Gastroesophageal sphincter (tissue), 4 donors: ENCODE data around the gene GATA6. TPM values are rescaled to one million over a fixed set of nuclear protein-coding genes. Genes with fewer than 3 reads are reported as not detected.

Experiments used
- ATAC-seq: fragments of 150-250 bp; one replicate; pipeline ENCODE4 v1.9.1; 2016; ENCODE audit warnings: mild to moderate bottlenecking, moderate library complexity
- H3K27ac ChIP-seq, 4 donors: fragments of 200-600 bp; sonication (generic) in 3 of 4; 1 replicate in 3 of 4; 2 replicates in 1 of 4; pipeline ENCODE4 v1.5.1; 2016 to 2019
- H3K27me3 ChIP-seq: fragments of 200-600 bp; sonication (generic); one replicate; pipeline ENCODE4 v1.5.1; 2019
- H3K36me3 ChIP-seq, 2 donors: fragments of 200-600 bp; sonication (generic); one replicate each; pipeline ENCODE4 v1.5.1; 2019; ENCODE audit warnings: control low read depth in 1 of 2
- H3K4me1 ChIP-seq, 3 donors: fragments of 200-600 bp; sonication (generic); 1 replicate in 2 of 3; 2 replicates in 1 of 3; pipeline ENCODE4 v1.5.1; 2016 to 2019; ENCODE audit warnings: control low read depth in 2 of 3
- H3K4me3 ChIP-seq, 2 donors: fragments of 200-600 bp; sonication (generic); one replicate each; pipeline ENCODE4 v1.5.1; 2019; ENCODE audit warnings: mild to moderate bottlenecking in 1 of 2, moderate library complexity in 1 of 2
- H3K9me3 ChIP-seq, 3 donors: fragments of 200-600 bp; sonication (generic); one replicate each; pipeline ENCODE4 v1.5.1; 2017 to 2019; ENCODE audit warnings: control low read depth in 2 of 3
- EP300 ChIP-seq: sonication (generic); formaldehyde crosslinking; IDR thresholded peaks from one replicate; pipeline ENCODE4 v1.6.1; 2017; ENCODE audit warnings: antibody characterized with exemption, mild to moderate bottlenecking
- POLR2A ChIP-seq, 2 donors: fragments of 450-650 bp; IDR thresholded peaks; one replicate each; pipeline ENCODE4 v1.6.1; 2017; ENCODE audit warnings: antibody characterized with exemption in 2 of 2, mild to moderate bottlenecking in 2 of 2, moderate library complexity in 1 of 2
- POLR2AphosphoS5 ChIP-seq: sonication (generic); formaldehyde crosslinking; IDR thresholded peaks from one replicate; pipeline ENCODE4 v1.6.1; 2017; ENCODE audit warnings: antibody characterized with exemption
- WGBS, 2 donors: methylation state at CpG; one replicate each; pipeline ENCODE4 v1.1.5; 2018; ENCODE audit warnings: low coverage in 1 of 2; 5-methylcytosine and 5-hydroxymethylcytosine counted together
- total RNA-seq, 4 donors: library from RNA; depleted of rRNA; stranded (reverse); fragments of >200 nt; gene quantifications; one replicate each; pipeline ENCODE4 v1.1.0, GENCODE V29; 2016
- TF ChIP-seq, protein P1 (sequence below), 4 experiments: fragments of 200-600 bp in 2 of 4; fragments of 450-650 bp in 2 of 4; sonication (generic) in 1 of 4; IDR thresholded peaks; one replicate each; pipeline ENCODE4 v1.5.1; 2017 to 2019; ENCODE audit warnings: antibody characterized with exemption in 4 of 4, mild to moderate bottlenecking in 2 of 4, moderate library complexity in 2 of 4

GATA6 gene
- total RNA-seq, 4 donors from 2014 or later, result 7.5 to 12.4 (median 9.5) TPM

DNA sequence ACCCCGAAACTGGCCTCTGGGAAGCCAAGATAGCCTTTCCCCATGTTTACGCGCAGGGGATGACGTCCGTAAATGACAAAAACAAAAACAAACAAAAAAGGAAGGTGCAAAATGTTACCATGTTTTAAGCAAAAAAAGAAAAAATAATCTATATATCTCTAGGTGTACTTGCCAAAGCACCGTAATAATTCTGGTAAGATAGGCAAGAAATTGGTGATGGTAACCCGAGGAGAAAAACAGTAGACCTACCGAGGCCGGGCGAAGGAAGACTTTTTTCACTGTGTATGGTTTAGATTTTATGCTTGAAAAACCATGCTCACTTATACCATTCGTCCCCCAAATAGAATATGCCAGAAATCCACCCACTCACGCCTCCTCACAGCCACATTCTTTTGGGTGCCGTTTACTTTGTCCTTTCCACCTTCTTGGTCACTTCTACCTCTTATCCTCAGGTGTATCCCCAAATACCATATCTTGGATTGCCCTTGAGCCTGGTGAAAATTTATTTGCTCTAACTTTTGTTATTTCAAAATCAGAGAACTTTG is 8.0 kb downstream of the GATA6 start:
- Histone ChIP-seq H3K4me1 (peaks cover 0 to 31% (median 0%) of the 10 kb centered on the region in 3 donors), H3K9me3 (no peaks in the 10 kb centered on the region), H3K36me3 (peaks cover 0 to 18% of the 10 kb centered on the region in 2 donors), H3K27me3 (peaks cover 37% of the 10 kb centered on the region), H3K4me3 (no peak overlapping the region), H3K27ac (peak overlapping the region in 1 of 4 donors; percentile 30)
- TF ChIP-seq, protein P1, sequence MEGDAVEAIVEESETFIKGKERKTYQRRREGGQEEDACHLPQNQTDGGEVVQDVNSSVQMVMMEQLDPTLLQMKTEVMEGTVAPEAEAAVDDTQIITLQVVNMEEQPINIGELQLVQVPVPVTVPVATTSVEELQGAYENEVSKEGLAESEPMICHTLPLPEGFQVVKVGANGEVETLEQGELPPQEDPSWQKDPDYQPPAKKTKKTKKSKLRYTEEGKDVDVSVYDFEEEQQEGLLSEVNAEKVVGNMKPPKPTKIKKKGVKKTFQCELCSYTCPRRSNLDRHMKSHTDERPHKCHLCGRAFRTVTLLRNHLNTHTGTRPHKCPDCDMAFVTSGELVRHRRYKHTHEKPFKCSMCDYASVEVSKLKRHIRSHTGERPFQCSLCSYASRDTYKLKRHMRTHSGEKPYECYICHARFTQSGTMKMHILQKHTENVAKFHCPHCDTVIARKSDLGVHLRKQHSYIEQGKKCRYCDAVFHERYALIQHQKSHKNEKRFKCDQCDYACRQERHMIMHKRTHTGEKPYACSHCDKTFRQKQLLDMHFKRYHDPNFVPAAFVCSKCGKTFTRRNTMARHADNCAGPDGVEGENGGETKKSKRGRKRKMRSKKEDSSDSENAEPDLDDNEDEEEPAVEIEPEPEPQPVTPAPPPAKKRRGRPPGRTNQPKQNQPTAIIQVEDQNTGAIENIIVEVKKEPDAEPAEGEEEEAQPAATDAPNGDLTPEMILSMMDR (IDR thresholded peaks at IDR 0.05), result no peak
- no peak for TF ChIP-seq POLR2A (IDR thresholded peaks at IDR 0.05)
- no peak for TF ChIP-seq EP300
- TF ChIP-seq POLR2AphosphoS5, result no peak
- WGBS, 2 donors, result 81 to 85% methylated on average over 8 to 13 of the region's 13 CpGs
- ATAC-seq, result no peak

DNA sequence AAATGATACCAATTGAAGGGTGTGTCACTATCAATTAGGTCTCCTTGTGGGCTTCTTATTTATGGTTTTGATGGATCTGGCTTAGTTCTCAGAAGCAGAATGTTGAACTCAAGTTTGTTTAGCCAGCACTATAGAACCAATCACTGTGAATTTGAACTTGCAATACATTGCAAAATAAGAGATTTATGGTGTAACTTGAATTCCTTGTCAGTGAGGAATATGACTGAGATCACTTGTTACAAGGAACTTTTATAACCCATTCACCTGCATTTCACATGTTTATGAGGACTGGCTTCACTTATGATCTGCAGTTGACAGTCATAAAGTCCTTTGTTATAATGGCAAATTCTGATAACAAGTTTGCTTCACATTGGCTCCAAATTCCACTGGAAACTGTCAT is 9.8 kb downstream of the GATA6 start:
- TF ChIP-seq POLR2AphosphoS5 (no peak), EP300 (no peak), POLR2A (IDR thresholded peaks at IDR 0.05) (no peak)
- TF ChIP-seq, protein P1 (IDR thresholded peaks at IDR 0.05), result no peak
- Histone ChIP-seq H3K9me3 (no peaks in the 10 kb centered on the region), H3K27me3 (peaks cover 20% of the 10 kb centered on the region), H3K36me3 (peaks cover 0 to 33% of the 10 kb centered on the region in 2 donors), H3K27ac (no peak overlapping the region), H3K4me1 (peaks cover 0 to 17% (median 0%) of the 10 kb centered on the region in 3 donors), H3K4me3 (no peak overlapping the region)
- ATAC-seq, result no peak

DNA sequence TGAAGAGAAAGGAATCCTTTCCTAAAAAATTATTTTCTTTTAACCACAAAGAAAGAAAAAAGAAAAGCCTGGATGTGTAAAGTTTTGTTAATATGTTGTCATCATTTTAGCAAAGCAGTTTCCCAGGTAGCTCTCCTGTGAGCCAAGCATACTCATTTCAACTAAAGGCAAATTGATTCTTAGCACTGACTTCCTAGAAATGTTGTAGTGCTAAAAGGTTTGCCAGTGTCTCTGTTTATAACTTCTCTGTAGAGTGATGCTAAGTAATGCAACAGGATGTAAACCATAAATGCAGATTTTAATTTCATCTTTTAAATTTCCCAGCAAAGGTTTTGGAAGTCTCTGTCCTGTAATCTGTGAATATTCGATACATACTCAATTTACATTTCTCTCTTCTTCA is 10.2 kb downstream of the GATA6 start:
- Histone ChIP-seq H3K27ac (no peak overlapping the region), H3K4me1 (peaks cover 0 to 14% (median 0%) of the 10 kb centered on the region in 3 donors), H3K9me3 (no peaks in the 10 kb centered on the region), H3K4me3 (no peak overlapping the region), H3K27me3 (peaks cover 16% of the 10 kb centered on the region), H3K36me3 (peaks cover 0 to 36% of the 10 kb centered on the region in 2 donors)
- 87 to 90% methylated on average over 1 of the region's 1 CpG for WGBS, 2 donors
- no peak for ATAC-seq
- TF ChIP-seq EP300, result no peak

DNA sequence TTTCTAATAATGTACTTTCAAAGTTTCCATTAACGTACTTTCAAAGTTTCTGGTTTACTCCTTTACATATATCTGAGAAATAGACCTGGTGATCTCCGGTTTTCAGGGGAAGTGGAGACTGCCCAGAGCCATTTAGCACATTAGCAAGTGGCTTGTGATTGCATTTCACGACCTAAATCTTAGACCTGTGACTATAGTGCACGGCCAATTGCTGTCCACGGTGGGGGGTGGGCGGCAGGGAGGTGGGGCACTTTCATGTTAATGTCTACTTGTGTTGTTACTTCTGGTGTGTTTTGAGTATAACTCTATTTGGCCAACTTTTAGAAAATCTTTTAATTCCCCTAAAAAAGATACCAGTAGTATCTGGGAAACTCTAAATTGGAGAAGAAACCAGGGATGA is 11.3 kb downstream of the GATA6 start:
- H3K4me1 ChIP-seq, result peaks cover 0 to 11% (median 0%) of the 10 kb centered on the region in 3 donors
- ATAC-seq, result no peak
- peaks cover 12% of the 10 kb centered on the region for H3K27me3 ChIP-seq
- TF ChIP-seq, protein P1 (IDR thresholded peaks at IDR 0.05), result no peak
- no peak for TF ChIP-seq POLR2A (IDR thresholded peaks at IDR 0.05)
- TF ChIP-seq EP300, result no peak
- TF ChIP-seq POLR2AphosphoS5, result no peak
- WGBS, 2 donors, result 62 to 68% methylated on average over 6 of the region's 6 CpGs
- H3K9me3 ChIP-seq, result no peaks in the 10 kb centered on the region
- H3K4me3 ChIP-seq, result no peak overlapping the region
- peaks cover 0 to 45% of the 10 kb centered on the region in 2 donors for H3K36me3 ChIP-seq
- H3K27ac ChIP-seq, result no peak overlapping the region

DNA sequence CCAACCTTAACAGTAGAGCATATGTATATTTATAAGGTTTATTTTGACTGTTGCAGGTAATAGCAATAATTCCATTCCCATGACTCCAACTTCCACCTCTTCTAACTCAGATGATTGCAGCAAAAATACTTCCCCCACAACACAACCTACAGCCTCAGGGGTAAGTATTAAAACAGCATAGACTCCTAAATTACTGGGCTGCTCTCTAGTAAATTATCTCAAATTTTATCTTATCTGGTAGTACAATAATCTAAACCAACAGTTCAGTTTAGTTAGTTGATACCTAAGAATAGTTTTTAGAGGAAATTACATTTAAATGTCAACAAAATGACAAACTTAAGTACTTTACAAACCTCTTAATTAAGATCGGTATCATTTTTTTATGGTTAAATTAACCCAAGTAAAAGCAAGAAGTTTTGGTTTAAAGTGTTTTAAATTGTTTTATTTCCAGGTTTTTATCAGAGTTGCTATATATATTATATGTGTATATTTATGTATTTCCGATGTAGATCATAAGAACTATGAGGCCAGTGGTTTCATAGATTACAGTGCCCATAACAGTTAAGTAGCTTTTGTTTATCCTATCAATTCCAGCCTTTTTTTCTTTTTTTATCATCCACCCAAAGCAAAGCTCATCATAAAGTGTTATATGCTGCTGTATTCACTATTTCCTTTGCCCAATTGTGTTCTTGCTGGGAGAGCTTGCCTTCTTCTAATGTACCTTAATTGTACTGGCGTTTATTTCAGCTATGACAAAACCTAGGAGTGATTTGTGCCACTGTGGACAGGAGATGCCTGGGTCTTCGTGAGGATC is 13.7 kb downstream of the GATA6 start:
- Histone ChIP-seq H3K36me3 (peaks cover 0 to 41% of the 10 kb centered on the region in 2 donors), H3K9me3 (no peaks in the 10 kb centered on the region), H3K27me3 (no peaks in the 10 kb centered on the region), H3K4me1 (peaks cover 0 to 7% (median 0%) of the 10 kb centered on the region in 3 donors), H3K27ac (no peak overlapping the region), H3K4me3 (no peak overlapping the region)
- WGBS, 2 donors, result 85 to 87% methylated on average over 4 of the region's 4 CpGs
- ATAC-seq, result no peak
- TF ChIP-seq, protein P1 (IDR thresholded peaks at IDR 0.05), result no peak
- TF ChIP-seq EP300, result no peak
- TF ChIP-seq POLR2AphosphoS5, result no peak
- TF ChIP-seq POLR2A (IDR thresholded peaks at IDR 0.05), result no peak
